HuH-7 (cell line): ENCODE data around the gene CLSTN3.
A peak's percentile ranks its signal among the peaks of the same experiment; 100 is the strongest.

Experiments used
- DNase-seq: peaks from one replicate; pipeline ENCODE4 v3.0.0; 2011; ENCODE audit warnings: low spot score

CLSTN3 gene

DNA sequence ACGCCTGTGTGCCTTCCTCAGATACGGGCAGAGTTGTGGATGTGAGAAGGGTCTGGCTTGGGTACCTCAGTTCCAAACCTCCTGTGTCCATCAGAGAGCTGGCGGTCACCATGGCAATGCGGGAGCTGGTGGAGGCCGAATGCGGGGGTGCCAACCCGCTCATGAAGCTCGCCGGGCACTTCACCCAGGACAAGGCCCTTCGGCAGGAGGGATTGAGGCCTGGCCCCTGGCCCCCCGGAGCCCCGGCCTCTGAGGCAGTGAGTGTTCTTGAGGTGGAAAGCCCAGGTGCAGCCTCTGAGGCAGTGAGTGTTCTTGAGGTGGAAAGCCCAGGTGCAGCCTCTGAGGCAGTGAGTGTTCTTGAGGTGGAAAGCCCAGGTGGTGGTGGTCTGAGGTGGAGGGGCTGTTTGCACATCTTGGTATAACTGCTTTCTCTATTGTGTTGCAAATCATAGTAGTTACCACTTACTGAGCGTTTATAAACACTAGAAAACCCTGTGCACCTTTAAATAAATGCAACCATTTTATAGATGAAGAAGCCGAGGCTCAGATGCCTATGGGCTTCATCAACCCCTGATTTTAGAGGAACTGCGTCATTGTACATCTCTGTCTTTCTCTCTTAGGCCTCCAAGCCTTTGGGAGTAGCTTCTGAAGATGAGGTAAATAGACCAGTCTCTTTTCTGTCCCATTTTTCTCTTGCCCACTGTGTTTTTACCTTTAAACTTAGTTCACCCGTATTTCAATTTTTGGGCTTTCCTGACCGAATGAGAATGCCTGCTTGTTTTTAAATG is 60.3 kb downstream of the CLSTN3 start:
- DNase-seq: no peak

DNA sequence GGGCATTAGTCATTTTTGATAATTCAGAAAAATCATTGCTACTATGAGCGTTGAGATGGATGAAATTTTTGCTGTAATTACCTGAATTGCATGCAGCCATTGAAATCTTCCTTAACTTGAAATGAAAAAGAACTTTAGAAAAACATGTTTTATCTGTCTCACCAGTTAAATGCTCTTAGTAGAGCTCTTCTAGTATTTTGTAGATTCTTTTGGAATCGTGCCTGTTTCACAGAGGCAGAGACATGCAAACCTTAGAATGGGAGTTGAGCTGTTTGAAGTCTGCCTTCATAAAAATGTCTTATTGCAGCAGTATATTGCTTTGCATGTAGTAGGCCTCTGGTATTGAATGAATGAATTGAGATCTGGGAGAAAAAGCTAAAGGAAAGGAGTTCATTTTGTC is 63.5 kb downstream of the CLSTN3 start:
- no peak for DNase-seq

DNA sequence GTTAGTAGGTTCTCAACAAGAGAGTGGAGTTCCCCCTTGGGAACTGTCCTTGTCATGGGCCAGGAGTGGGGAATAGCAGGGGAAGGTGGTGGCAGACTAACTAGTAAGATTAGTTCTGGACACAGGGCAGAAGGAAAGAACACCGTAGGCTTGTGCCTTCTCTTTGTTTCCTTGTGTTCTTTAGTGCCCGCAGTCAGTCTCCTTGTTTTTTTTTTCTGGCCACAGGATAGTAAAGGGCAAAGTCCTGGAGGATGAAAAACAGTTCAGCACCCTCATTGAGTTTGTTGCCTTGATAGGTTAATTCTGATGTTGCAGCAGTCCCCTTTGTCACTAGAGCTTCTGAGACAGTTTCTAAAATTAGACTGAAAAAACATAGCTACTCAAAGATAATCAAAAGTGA is 67.7 kb downstream of the CLSTN3 start:
- peak; percentile 61 for DNase-seq

DNA sequence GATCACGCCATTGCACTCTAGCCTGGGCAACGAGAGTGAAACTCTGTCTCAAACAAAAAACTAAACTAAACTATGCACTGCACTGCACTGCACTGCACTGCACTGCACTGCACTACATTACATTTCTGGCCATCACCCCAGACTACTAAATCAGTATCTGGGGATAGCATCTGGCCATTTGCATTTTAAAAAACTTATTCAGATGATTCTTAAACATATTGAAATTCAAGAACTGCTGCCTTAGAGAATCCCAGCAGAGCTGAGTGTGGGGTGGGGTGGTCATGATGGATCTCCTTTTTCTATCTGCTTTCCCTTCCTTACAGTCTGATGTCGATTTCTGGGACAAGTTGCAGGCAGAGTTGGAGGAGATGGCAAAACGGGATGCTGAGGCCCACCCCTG is 72.9 kb downstream of the CLSTN3 start:
- no peak for DNase-seq

- DNase-seq: no peak
Observed at GRCh38 chr12:7205091-7205490, 74.9 kb downstream of the CLSTN3 start.

GRCh38 chr12:7206691-7207090 is 76.5 kb downstream of the CLSTN3 start:
- DNase-seq: no peak

- no peak for DNase-seq
Observed at GRCh38 chr12:7207866-7208625, 77.9 kb downstream of the CLSTN3 start.
